Measurements from ENCODE around the gene MPV17.
"Not testable (repeated sequence)": the region's sequence is repeated elsewhere in the genome, so short reads cannot be mapped to it uniquely, and the experiment has no call there.

MPV17 gene

DNA sequence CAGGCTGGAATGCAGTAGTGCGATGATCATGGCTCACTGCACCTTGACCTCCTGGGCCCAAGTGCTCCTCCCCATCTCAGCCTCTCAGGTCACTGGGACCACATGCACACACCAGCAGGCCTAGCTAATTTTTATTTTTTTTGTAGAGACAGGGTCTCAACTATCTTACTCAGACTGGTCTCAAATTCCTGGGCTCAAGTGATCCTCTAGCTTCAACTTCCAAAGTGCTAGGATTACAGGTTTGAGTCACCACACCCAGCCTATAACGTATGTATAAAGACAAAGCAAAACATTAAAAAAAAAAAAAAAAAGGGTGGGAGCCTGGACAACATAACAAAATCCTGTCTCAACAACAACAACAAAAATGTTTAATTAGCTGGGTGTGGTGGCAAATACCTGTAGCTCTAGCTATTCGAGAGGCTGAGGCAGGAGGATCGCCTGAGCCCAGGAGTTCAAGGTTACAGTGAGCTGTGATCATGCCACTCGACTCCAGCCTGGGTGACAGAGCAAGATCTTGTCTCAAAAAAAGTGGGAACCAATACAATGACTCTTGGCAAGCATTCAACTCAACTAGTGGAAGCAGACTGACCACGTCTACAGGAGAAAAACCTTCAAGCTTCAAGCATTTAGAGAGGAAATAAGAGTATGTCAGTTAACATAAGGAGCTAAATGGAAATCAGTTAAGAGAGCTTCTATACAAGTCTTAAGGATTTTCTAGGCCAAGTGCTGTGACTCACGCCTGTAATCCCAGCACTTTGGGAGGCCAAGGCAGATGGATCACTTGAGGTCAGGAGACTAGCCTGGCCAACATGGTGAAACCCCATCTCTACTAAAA lies 31.1 kb upstream of the MPV17 start:
- H3K9ac ChIP-seq (ENCODE audit: low read length), result no peak overlapping the region
- H3K4me1 ChIP-seq (ENCODE audit: insufficient read depth, low read length, severe bottlenecking), result peaks cover 50% of the 10 kb centered on the region
- no peaks in the 10 kb centered on the region for H3K9me3 ChIP-seq (ENCODE audit: low read length)
- no peaks in the 10 kb centered on the region for H3K9me2 ChIP-seq (ENCODE audit: low read depth, low read length)
- H3F3A ChIP-seq (ENCODE audit: insufficient read depth, low read length), result no peaks in the 10 kb centered on the region
- peaks cover 10% of the 10 kb centered on the region; the same call in 1 of the 2 replicates for H3K36me3 ChIP-seq (ENCODE audit: insufficient read depth, low read length)
- H4K20me1 ChIP-seq (ENCODE audit: insufficient read depth, low read length), result no peaks in the 10 kb centered on the region
- no peaks in the 10 kb centered on the region for H3K27me3 ChIP-seq (ENCODE audit: insufficient read depth, low read length)
- peaks cover 76% of the 10 kb centered on the region for H3K79me2 ChIP-seq (ENCODE audit: insufficient read depth, low read length)
- TF ChIP-seq EZH2 (IDR thresholded peaks at IDR 0.05; ENCODE audit: borderline replicate concordance, low read length), result no peak
- TF ChIP-seq, protein P1, sequence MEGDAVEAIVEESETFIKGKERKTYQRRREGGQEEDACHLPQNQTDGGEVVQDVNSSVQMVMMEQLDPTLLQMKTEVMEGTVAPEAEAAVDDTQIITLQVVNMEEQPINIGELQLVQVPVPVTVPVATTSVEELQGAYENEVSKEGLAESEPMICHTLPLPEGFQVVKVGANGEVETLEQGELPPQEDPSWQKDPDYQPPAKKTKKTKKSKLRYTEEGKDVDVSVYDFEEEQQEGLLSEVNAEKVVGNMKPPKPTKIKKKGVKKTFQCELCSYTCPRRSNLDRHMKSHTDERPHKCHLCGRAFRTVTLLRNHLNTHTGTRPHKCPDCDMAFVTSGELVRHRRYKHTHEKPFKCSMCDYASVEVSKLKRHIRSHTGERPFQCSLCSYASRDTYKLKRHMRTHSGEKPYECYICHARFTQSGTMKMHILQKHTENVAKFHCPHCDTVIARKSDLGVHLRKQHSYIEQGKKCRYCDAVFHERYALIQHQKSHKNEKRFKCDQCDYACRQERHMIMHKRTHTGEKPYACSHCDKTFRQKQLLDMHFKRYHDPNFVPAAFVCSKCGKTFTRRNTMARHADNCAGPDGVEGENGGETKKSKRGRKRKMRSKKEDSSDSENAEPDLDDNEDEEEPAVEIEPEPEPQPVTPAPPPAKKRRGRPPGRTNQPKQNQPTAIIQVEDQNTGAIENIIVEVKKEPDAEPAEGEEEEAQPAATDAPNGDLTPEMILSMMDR (IDR thresholded peaks at IDR 0.05; ENCODE audit: low read length), result no peak
- H3K4me3 ChIP-seq (ENCODE audit: low read depth, low read length, poor library complexity, severe bottlenecking), result no peak overlapping the region
- H3K4me2 ChIP-seq (ENCODE audit: low read length), result peak overlapping the region; percentile 31; the same call in 1 of the 2 replicates
- no peak overlapping the region for H2AFZ ChIP-seq (ENCODE audit: low read length)
- no peak overlapping the region for H3K27ac ChIP-seq (ENCODE audit: low read depth, low read length, poor library complexity, severe bottlenecking)

DNA sequence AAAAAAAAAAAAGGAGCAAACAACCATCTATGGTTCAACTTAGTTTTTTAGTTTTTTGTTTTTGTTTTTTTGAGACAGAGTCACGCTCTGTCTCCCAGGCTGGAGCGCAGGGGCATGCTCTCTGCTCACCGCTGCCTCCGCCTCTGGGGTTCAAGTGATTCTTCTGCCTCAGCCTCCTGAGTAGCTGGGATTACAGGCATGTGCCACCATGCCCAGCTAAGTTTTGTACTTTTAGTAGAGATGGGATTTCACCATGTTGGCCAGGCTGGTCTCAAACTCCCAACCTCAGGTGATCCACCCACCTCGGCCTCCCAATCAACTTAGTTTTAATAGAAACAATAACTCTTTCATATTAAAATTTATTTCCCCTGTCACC lies 30.5 kb upstream of the MPV17 start:
- not testable (repeated sequence) for H3K9me2 ChIP-seq (ENCODE audit: low read depth, low read length); H3K9me3 ChIP-seq (ENCODE audit: low read length); H3K9ac ChIP-seq (ENCODE audit: low read length); H3K27me3 ChIP-seq (ENCODE audit: insufficient read depth, low read length); H2AFZ ChIP-seq (ENCODE audit: low read length); H3K4me3 ChIP-seq (ENCODE audit: low read depth, low read length, poor library complexity, severe bottlenecking); H3F3A ChIP-seq (ENCODE audit: insufficient read depth, low read length); H4K20me1 ChIP-seq (ENCODE audit: insufficient read depth, low read length); H3K36me3 ChIP-seq (ENCODE audit: insufficient read depth, low read length); H3K27ac ChIP-seq (ENCODE audit: low read depth, low read length, poor library complexity, severe bottlenecking); H3K4me2 ChIP-seq (ENCODE audit: low read length)
- Histone ChIP-seq H3K4me1 (ENCODE audit: insufficient read depth, low read length, severe bottlenecking) (peaks cover 50% of the 10 kb centered on the region), H3K79me2 (ENCODE audit: insufficient read depth, low read length) (peaks cover 80% of the 10 kb centered on the region)

DNA sequence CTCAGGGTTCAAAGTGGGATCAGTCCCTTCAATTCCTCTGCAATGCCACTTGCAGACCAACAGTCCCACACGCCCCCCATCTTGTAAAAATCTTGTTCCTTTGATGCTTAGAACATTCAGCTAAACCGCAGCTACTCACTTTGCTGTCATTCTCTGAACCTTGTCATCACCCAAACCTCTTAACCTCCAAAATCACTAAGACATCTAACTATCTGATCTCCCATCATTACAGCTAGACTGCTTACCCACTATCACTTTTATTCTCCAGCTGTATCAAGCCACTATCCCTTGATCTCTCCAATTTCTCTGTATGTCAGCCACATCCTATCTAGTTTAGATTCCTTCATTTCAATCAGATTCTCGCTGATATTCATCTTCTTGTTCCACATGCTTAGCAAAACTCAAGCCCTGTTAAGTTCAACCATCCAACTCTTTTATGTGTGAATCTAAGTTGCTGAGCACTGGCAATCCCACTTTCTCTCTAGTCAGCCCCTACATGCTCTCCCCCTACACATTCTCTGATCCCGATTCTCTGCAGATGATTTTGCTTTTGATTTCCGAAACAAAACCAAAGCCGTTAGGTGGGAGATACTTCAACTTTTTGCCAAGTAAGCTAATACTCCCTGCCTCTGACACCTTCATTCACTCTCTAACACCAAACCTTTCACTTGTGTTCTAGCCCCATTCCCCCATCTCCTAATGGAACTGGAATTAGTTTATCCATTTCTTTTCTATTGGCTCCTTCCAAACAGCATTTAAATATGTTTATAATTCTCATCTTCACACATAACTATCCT lies 29.1 kb upstream of the MPV17 start:
- no peaks in the 10 kb centered on the region for H3K9me3 ChIP-seq (ENCODE audit: low read length)
- H3K9ac ChIP-seq (ENCODE audit: low read length), result no peak overlapping the region
- H3K27ac ChIP-seq (ENCODE audit: low read depth, low read length, poor library complexity, severe bottlenecking), result peak overlapping the region; percentile 24
- H2AFZ ChIP-seq (ENCODE audit: low read length), result no peak overlapping the region
- peaks cover 41% of the 10 kb centered on the region for H3K4me1 ChIP-seq (ENCODE audit: insufficient read depth, low read length, severe bottlenecking)
- H3K4me2 ChIP-seq (ENCODE audit: low read length), result peak overlapping the region; percentile 35; the same call in 1 of the 2 replicates
- H3K36me3 ChIP-seq (ENCODE audit: insufficient read depth, low read length), result peaks cover 3% of the 10 kb centered on the region; the same call in 1 of the 2 replicates
- H4K20me1 ChIP-seq (ENCODE audit: insufficient read depth, low read length), result no peaks in the 10 kb centered on the region
- no peaks in the 10 kb centered on the region for H3F3A ChIP-seq (ENCODE audit: insufficient read depth, low read length)
- no peaks in the 10 kb centered on the region for H3K9me2 ChIP-seq (ENCODE audit: low read depth, low read length)
- no peak for TF ChIP-seq EZH2 (IDR thresholded peaks at IDR 0.05; ENCODE audit: borderline replicate concordance, low read length)
- TF ChIP-seq, protein P1 (IDR thresholded peaks at IDR 0.05; ENCODE audit: low read length), result no peak
- no peaks in the 10 kb centered on the region for H3K27me3 ChIP-seq (ENCODE audit: insufficient read depth, low read length)
- peaks cover 78% of the 10 kb centered on the region for H3K79me2 ChIP-seq (ENCODE audit: insufficient read depth, low read length)
- no peak overlapping the region for H3K4me3 ChIP-seq (ENCODE audit: low read depth, low read length, poor library complexity, severe bottlenecking)
